Measurements from ENCODE around the gene SNRPE. TPM values are rescaled to one million over a fixed set of nuclear protein-coding genes. Genes with fewer than 3 reads are reported as not detected.

SNRPE gene
- total and polyA plus RNA-seq, 4 donors, result 12.9 to 128 (median 36.4) TPM

DNA sequence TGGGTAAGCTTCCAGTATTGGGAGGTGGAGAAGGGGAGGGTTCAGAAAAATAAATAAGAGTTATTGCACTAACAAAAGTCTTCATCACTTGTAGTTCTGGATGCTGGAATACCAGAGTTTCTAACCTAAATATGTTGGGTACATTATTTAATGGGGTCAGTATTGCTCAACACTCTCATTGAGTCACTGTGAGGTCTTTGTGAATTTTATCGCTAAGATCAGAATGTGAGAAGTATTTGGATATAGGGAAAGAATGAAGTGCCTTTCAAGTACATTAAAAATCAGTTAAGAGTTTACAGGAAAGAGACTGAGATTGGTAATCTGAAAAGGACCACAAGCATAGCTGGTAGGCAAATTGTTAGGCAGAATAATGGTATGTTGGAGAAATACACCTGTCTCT, 8.8 kb downstream of the SNRPE start:
- H3K27me3 ChIP-seq (ENCODE audit: control insufficient read depth in 4 of 4, insufficient read depth in 4 of 4, low read length in 3 of 4), result no peaks in the 10 kb centered on the region
- no peak overlapping the region for H3K9ac ChIP-seq (ENCODE audit: low read depth in 1 of 2, low read length in 2 of 2)
- H3K4me1 ChIP-seq (ENCODE audit: control insufficient read depth in 4 of 4, insufficient read depth in 4 of 4, low read length in 3 of 4), result peaks cover 0 to 15% (median 12%) of the 10 kb centered on the region in 4 donors
- WGBS, result 79% methylated on average over 1 of the region's 1 CpG
- H3K4me3 ChIP-seq (ENCODE audit: low read depth in 1 of 3, low read length in 3 of 3), result no peak overlapping the region
- peaks cover 12 to 37% (median 23%) of the 10 kb centered on the region in 4 donors for H3K36me3 ChIP-seq (ENCODE audit: control insufficient read depth in 4 of 4, insufficient read depth in 3 of 4, low read depth in 1 of 4, low read length in 3 of 4)
- H3K27ac ChIP-seq (ENCODE audit: low read depth in 1 of 2, low read length in 2 of 2), result no peak overlapping the region
- no peak for DNase-seq (ENCODE audit: low spot score)
- H3K9me3 ChIP-seq (ENCODE audit: control insufficient read depth in 4 of 4, low read length in 3 of 4), result no peaks in the 10 kb centered on the region
- no peak for TF ChIP-seq GABPA (IDR thresholded peaks at IDR 0.05 in 1 of 2, conservative IDR thresholded peaks at IDR 0.05 in 1 of 2)
- no peak for TF ChIP-seq TAF1 (conservative IDR thresholded peaks at IDR 0.05)
- TF ChIP-seq REST (IDR thresholded peaks at IDR 0.05), result no peak
- TF ChIP-seq, protein P1, sequence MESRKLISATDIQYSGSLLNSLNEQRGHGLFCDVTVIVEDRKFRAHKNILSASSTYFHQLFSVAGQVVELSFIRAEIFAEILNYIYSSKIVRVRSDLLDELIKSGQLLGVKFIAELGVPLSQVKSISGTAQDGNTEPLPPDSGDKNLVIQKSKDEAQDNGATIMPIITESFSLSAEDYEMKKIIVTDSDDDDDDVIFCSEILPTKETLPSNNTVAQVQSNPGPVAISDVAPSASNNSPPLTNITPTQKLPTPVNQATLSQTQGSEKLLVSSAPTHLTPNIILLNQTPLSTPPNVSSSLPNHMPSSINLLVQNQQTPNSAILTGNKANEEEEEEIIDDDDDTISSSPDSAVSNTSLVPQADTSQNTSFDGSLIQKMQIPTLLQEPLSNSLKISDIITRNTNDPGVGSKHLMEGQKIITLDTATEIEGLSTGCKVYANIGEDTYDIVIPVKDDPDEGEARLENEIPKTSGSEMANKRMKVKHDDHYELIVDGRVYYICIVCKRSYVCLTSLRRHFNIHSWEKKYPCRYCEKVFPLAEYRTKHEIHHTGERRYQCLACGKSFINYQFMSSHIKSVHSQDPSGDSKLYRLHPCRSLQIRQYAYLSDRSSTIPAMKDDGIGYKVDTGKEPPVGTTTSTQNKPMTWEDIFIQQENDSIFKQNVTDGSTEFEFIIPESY (IDR thresholded peaks at IDR 0.05), result no peak
- TF ChIP-seq HNF4G (IDR thresholded peaks at IDR 0.05), result no peak
- TF ChIP-seq ATF3 (IDR thresholded peaks at IDR 0.05), result no peak
- no peak for TF ChIP-seq NR2F2 (IDR thresholded peaks at IDR 0.05)
- no peak for TF ChIP-seq HNF4A (conservative IDR thresholded peaks at IDR 0.05)
- TF ChIP-seq, protein P2, sequence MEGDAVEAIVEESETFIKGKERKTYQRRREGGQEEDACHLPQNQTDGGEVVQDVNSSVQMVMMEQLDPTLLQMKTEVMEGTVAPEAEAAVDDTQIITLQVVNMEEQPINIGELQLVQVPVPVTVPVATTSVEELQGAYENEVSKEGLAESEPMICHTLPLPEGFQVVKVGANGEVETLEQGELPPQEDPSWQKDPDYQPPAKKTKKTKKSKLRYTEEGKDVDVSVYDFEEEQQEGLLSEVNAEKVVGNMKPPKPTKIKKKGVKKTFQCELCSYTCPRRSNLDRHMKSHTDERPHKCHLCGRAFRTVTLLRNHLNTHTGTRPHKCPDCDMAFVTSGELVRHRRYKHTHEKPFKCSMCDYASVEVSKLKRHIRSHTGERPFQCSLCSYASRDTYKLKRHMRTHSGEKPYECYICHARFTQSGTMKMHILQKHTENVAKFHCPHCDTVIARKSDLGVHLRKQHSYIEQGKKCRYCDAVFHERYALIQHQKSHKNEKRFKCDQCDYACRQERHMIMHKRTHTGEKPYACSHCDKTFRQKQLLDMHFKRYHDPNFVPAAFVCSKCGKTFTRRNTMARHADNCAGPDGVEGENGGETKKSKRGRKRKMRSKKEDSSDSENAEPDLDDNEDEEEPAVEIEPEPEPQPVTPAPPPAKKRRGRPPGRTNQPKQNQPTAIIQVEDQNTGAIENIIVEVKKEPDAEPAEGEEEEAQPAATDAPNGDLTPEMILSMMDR (IDR thresholded peaks at IDR 0.05; ENCODE audit: low read depth, low read length, missing input control), result no peak
- no peak for TF ChIP-seq FOXA1 (IDR thresholded peaks at IDR 0.05)
- no peak for TF ChIP-seq SP1 (IDR thresholded peaks at IDR 0.05)
- TF ChIP-seq YY1 (IDR thresholded peaks at IDR 0.05), result no peak
- no peak for TF ChIP-seq FOXA2 (IDR thresholded peaks at IDR 0.05)
- TF ChIP-seq JUND (IDR thresholded peaks at IDR 0.05), result no peak
- no peak for TF ChIP-seq RXRA (IDR thresholded peaks at IDR 0.05)
- no peak for TF ChIP-seq RAD21 (IDR thresholded peaks at IDR 0.05)
- TF ChIP-seq EGR1 (IDR thresholded peaks at IDR 0.05; ENCODE audit: low read depth in 2 of 2), result no peak
- TF ChIP-seq, protein P3, sequence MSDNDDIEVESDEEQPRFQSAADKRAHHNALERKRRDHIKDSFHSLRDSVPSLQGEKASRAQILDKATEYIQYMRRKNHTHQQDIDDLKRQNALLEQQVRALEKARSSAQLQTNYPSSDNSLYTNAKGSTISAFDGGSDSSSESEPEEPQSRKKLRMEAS (IDR thresholded peaks at IDR 0.05), result no peak
